HTERT RPE-1 (cell line): Measurements from ENCODE around the gene TMEM119.
"Not testable (repeated sequence)": the region's sequence is repeated elsewhere in the genome, so short reads cannot be mapped to it uniquely, and the experiment has no call there.

ENCODE experiments used
- in situ Hi-C: fragments of 300-500 bp; cut with MboI; formaldehyde crosslinking; loops from 4 replicates; pipeline ENCODE4 v1.14.3; 2020; ENCODE audit warnings: low sequenced_read_pairs

Gene TMEM119

DNA sequence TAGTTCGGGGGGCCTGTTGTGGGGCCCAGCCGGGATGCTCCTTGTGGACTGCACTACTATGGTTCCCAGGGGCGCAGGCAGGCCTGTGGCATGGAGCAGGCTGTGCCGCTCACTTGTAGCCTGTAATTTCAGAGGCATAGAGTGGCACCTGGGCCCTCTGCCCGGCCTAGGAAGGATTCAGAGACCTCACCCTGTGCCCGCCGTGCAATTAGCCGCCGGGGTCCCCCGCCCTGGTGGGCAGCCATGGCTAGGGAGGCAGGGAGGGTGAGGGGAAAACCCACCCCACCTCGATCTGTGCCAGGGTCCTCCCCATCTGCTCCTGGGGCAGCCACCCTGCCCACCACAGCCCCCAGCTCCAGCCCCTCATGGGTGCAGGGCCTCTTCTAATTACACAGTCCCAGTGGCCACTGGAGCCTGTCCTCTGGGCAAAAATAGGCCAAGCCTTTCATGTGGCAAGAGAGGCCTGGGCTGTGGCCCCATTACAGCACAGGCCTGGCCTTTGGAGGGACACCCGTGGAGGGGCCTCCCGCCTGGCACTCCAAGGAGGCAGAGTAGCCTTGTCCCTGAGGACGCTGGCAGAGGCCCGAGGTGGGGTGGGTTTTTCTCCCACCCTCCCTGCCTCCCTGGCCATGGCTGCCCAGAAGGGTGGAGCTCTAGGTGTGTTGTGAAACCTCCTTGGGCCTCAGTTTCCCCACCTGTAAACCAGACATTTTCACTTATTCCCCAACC, 5.3 kb upstream of the TMEM119 start:
- in situ Hi-C loops = no loop called here

DNA sequence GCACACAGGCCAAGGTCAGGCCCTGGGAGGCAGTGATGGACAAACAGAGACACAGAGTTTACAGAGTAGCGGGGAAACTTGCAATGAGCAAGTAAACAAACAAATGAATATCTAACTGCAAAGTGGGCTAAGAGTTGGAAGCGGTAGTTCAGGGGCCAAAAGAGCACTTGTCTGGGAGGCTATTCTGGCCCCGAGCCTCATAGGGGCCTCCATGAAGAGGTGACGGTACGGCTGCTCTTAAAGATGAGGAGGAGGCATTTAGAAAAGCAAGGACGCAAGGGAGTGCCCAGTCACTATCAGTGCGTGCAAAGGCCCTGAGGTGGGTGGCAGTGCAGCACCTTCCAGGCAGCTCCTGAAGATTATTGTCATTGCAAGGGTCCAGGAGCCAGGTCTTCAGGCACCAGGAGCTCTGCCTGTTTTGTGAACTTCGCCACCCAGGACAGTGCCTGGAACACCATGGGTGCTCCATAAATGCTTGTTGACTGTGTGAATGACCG, 4.4 kb upstream of the TMEM119 start:
- in situ Hi-C loops = no loop called here

DNA sequence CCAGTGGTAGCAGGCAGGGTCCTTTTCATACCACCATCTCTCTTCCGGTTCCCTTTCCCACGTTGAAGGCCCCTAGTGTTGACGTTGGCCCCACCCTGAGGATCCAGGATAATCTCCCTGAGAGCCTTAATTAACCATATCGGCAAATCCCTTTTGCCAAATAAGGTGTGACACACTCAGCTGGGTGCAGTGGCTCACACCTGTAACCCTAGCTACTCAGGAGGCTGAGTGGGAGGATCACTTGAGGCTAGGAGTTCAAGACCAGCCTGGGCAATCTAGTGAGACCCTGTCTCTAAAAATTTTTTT, 2.8 kb upstream of the TMEM119 start:
- in situ Hi-C loops = no loop called here

DNA sequence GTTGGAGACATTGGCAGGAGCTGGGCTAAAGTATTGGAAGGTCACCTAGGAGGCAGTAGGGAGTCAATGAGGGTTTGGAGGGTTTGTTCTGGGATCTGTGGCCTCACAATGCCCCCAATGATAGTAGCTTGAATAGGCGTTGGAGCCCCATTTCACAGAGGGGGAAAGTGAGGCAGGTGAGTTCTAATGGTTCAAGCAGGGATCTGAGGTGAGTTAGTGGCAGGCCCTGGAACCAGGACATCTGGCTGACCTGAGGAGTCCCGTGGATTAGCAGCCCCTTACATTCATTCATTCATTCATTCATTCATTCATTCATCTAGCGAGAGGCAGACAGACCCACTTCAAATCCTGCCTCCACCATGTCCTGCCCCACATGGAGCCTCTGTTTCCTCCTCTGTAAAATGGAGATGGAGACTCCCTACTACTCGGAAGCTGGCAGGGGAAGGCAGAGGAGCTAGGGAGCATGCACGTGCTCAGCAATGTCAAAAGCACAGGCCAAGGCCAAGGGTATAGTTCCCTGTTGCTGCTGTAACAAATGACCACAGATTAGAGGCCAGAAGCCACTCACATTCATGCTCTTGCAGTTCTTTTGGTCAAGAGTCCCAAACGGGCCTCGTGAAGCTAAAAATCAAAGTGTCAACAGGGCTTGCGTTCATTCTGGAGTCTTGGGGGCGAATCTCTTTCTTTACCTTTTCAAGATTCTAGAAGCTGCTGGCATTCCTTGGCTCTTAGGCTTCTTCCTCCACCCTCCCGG, 2.2 kb upstream of the TMEM119 start:
- in situ Hi-C loops = no loop called here

DNA sequence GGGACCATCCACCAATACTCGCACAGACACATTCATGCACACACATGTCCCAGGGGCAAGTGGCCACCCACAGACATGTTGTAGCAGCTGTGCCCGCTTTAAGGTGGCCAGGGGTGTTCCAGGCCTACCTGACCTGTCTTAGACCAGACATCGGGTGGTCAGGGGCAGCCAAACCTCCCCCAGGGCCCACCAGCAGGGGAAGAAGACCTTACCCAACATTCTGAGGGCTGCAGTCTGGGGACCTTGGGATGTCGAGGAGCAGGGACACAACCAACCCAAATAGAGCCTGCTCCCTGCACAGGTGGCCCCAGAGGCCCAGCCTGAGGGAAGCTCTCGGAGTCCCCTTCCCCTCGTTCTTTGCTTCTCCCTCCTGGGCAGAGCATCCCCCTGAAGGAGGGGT, 1.7 kb upstream of the TMEM119 start:
- in situ Hi-C loops = no loop called here

DNA sequence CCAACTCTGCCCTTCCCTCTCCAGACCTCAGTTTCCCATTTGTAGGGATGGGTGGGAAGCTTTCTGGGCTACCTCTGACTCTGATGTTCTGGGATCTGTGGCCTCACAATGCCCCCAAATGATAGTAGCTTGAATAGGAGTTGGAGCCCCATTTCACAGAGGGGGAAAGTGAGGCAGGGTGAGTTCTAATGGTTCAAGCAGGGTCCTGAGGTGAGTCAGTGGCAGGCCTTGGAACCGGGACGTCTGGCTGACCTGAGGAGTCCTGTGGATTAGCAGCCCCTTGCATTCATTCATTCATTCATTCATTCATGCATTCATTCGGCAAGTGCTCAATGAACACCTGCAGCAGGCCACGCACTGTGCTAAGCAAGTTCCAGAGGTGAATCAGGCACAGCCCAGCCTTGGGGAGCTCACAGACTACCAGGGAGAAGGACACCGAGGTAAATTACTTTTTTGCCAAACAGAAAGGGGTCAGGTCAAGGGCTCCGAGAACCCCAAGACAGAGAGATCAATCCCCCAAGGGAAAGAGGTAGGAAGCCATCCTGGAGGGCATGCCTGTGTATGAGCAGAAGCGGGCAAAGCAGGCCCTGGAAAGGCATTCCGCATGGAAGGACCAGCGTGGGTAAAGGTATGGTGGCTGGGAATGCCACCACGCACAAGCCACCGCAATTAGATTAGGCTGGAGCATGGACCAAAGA, 818 bp upstream of the TMEM119 start:
- in situ Hi-C loops = no loop called here

DNA sequence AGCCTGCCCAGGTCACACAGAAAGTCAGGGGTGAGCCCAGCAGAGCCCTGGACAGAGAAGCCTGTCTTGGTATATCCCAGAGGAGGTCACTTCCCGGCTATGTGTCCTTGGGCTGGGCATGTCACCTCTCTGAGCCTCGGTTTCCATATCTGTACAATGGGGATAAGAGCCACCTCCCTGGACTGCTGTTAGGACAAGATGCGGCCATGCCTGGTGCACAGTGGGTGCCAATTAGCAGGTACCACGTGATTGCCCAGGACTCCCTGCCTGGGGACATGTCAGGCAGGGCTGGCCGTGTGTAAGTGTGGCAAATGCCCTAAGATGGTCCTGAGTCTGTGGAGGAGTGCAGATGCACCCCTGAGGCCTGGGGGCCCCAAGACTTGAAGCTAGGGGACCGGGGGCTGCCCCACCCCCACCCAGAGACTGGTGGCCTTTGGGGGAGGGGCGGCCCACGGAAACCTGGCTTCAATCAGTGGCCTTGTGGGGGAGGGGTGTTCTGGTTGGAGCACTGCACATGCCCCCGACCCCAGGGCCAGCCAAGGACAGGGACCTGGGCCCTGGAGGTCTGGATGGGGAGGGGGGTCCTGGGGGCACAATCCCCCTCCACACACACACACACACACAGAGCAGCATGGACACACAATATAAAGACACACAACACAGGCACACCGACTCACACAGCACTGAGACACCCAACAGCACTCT, 878 bp downstream of the TMEM119 start:
- in situ Hi-C loops = no loop called here

DNA sequence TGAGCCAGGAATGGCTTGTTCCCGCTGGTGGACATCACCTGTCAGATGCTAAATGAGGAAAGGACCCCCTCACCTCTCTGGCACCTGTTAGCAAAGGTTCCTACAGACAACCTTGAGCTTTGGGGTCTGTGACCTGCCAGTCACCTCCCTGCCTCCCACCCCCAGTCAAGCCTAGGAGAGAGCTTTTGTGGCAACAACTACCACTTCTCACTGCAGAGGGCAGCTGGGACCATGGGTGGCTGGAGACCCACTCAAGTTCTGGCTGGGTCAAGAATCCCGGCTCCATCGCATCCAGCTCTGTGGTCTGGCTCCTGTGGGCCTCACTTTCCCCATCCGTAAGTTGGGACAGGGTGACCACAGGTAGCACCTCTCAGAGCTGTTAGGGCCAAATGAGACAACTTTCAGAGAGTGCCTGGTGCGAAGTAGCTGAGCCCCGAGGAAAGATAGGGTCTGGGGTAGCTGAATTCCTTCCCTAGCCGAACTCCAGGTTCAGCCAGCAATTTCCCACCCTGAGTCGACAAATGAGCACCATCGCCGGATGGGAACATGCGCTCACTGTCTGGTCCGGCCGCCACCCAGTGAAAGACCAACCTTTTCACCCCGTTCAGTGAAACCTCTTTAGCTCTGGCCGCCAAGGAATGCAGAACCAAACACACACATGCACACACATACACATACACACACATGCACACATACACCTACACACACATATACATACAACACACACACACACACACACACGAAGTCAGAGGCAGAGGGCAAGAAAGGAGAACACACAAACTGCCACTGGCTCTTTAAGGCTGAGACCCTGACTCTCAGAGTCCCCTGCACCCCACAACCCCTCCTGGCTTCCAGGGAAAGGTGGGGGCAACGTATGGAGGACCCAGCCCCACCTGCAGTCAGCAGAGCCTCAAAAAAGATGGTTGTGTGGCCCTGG, 1.9 kb downstream of the TMEM119 start:
- in situ Hi-C loops = no loop called here

DNA sequence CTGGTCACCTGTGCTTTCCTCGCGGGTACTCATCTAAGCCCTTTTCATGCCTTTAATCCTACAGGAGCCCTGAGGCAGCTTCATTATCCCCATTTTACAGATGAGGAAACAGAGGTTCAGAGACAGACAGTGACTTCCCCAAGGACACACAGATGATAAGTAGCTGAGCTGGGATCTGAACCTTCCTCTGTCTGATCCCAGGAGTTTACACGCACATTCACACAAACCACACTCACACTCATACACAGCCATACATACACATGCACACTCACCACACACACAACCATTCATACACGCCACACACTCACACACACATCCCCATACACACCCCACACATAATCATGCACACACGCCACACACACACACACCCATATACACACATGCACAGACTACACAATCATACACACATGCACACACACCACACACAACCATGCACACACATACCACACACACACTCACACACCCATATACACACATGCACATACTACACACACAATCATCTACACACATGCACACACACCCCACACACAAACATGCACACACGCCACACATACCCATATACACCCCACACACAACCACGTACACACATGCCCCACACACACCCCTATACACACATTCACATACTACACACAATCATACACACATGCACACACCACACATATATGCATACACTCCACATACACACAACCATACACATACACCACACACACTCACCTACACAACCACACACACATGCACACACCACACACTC, 2.7 kb downstream of the TMEM119 start:
- in situ Hi-C loops = no loop called here

DNA sequence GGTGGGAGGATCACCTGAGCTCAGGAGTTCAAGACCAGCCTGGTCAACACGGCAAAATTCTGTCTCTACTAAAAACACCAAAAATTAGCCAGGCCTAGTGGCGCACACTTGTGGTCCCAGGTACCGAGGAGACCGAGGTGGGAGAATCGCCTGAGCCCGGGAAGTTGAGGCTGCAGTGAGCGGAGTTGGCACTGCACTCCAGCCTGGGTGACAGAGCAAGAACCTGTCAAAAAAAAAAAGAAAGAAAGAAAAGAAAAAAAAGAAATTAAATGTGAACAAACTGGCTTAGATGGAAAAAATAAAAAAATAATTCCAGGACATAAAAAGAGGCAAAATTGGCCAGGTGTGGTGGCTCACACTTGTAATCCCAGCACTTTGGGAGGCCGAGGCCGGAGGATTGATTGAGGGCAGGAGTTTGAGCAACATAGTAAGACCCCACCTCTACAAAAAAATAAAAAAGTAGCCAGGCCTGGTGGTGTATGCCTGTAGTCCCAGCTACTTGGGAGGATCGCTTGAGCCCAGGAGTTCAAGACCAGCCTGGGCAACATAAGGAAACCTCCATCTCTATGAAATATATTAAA, 3.5 kb downstream of the TMEM119 start:
- in situ Hi-C loops = no loop called here

DNA sequence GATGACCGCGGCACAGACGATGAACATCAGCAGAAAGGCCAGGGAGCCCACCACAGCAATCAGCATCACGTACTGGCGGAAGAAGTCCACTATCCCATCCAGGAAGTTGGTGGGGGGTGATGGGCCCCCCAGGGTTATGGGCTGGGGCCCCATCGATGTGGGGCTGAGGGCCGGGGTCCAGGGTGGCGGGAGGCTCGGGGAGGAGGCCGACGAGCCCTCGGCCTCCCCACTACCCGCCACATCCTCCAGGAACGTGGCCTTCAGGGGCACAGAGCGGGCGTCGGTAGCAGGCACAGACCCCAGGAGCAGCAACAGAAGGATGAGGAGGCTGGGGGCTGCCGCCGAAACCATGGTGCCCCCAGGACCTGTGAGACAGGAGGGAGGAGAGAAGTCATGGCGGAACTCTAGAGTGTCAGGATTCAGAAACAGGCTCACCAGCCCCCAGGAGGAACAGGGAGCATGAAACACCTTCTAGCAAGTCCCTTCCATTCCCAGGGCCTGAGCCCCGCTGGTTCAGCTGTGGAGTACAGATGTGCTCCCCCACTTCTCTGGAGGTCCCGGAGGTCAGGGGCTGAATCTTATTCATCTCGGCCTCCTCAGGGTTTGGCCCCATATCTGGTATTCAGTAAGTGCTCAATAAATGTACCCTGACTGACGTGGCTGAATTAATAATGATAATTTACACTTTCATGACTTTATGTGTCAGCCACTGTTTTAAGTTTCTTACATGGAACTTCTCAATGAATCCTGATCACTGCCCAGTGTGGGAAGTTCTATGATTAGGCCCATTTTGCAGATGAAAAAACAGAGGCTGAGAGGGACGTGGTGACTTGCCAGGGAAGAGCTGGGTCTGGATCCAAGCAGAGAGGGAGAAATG, 5.6 kb downstream of the TMEM119 start:
- in situ Hi-C loops = no loop called here

DNA sequence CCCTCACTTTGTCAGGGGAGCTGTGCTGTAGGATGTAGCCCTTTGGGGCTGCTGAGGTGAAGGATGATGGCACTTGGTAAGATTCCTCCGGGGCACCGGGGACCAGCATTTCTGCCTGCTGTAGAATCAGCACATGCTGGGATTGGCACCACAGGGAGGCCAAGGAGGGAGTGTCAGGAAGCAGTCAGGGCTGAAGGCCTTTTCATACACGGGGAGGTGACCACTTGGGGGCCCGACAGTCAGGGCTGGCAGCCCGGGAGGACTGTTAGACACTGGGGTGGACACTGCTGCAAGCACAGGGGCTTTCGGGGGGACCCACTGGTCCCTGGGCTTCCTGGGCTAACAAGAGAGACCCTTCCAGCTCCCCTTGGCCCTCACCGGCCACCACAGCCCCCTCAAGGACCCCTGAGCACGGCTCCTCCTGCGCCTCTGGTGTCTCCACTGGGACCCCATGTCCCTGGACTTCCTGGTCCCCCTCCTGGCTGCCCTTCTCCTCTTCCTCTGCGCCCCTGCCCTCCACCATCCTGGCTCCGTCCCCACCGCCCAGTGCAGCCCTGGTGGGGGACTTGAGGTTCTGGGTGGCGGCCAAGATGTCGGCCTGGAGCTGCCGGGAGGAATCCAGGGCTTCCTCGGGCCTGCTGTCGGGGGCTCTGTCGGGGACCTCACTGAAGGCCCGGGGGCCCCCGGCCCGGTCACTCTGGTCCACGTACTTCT, 6.5 kb downstream of the TMEM119 start:
- in situ Hi-C loops = no loop called here

DNA sequence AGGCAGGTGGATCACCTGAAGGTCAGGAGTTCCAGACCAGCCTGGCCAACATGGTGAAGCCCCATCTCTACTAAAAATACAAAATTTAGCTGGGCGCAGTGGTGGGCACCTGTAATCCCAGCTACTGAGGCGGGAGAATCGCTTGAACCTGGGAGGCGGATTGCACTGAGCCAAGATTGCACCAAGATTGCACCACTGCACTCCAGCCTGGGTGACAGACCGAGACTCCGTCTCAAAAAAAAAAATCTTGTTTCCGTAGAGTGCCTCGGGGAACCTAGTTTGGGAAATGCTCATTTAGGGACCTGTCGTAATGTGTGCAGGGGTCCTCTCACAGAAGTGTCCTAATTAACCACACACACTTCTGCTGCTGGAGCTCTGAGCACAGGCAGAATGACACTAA, 7.4 kb downstream of the TMEM119 start:
- in situ Hi-C loops = not testable (repeated sequence)

DNA sequence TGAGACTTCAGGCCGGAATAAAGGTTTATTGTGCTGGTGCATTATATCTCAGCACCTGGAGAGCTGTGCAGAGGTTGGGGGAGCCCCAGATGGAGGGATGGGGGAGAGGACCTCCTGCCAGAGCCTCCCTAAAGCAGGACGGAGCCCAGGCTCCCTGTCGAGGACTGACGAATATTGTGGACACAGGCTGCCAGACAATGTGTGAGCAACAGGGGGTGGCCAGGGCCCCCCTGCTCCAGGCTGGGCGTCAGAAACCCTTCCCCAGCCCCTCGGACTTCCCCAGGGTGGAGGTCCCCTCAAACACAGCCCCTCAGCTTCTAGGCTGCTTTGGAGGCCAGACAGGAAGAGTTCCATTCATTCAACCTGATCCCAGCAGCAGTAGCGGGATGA, 8.0 kb downstream of the TMEM119 start:
- in situ Hi-C loops = no loop called here

DNA sequence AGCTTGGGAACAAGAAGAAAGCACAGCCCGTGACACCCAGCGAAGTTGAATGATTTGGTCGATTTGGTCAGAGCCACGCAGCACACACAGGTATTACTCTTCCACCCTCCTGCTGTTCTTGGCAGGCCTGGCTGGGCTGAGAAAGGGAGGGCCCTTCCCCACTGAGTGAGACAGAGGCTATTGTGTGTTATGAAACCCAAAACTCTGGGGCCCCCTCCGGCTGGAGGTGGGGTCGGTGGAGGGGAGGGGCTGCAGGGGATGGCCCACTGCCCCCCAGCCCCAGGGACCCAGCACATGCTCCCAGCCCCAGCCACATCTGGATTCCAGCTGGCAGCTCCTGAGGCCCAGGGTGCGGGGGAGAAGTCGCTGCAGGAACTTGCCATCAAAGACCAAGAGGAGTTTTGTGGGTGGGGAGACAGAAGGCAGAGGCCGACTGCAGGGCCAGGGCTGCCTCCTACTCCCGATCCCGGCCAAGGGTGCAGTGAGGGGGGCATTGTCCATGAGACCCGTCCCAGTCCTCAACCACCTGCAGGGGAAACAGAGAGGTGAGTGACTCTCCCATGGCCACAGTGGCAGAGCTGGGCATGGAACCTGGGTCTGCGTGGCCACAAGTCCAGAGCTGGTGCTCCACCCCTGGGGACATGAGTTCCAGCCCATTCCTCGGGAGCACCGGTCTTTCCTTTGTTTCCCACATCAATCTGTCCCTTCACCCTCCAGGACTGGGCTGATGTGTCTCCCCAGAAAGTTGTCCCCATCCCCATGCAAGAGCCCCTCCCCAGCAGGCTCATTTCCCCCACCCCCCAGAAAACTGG, 8.7 kb downstream of the TMEM119 start:
- in situ Hi-C loops = no loop called here

DNA sequence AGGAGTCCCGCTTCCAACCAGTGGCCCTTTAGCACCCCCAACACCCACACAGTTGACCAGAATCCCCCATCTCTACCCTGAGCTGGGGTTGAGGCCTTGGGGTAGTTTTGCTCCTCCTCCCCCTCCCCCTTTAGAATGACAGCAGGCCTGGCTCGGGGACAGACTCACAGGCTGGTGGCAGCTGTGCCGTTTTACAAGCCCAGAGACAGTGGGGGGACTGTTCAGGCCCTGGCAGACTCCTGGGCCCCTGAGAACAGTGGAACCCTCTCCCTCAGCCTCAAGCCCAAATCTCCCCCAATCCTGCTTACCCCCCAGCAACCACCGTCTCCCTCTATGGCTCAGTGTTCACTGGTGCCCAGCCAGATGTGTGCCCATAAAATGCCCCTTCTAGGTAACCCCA, 10.1 kb downstream of the TMEM119 start:
- in situ Hi-C loops = no loop called here

DNA sequence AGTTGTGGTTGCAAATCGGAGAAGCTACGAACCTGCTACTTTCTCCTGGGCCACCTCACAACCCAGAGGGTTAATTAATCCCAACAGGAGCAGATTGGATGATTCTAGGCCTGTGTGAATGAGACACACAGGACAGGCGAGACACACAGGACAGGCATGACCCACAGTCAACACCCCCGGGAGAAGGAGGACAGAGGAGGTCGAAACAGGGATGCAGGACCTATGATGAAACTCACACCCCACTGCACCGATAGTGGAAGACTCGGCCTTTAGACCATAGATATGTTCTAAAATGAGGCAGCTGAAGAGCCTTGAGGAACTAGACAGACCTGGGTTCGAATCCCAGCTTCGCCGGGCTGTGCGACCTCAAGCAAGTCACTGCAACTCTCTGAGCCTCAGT, 11.6 kb downstream of the TMEM119 start:
- in situ Hi-C loops = no loop called here
